Endothelial cell of umbilical vein (primary cell): Measurements from ENCODE around the gene TMEM120B. TPM values are rescaled to one million over a fixed set of nuclear protein-coding genes. Genes with fewer than 3 reads are reported as not detected.

Experiments used
- BruUV-seq: library from RNA; stranded (reverse); fragments of 400-500 nt; replicated peaks from 2 replicates; lab custom pipeline; 2021; lab: Mats Ljungman, UMichigan
- CTCF ChIA-PET: fragments of 300-600, 350-600 bp; sonication (Branson Sonifier 250); formaldehyde crosslinking; loops from one replicate; lab custom pipeline; 2021; ENCODE audit warnings: antibody characterized with exemption, inconsistent platforms; lab: Charles Lee
- POLR2A ChIA-PET: fragments of 300-600, 350-600 bp; sonication (Branson Sonifier 250); formaldehyde crosslinking; loops from one replicate; lab custom pipeline; 2021; ENCODE audit warnings: antibody characterized with exemption, inconsistent platforms; lab: Charles Lee
- DNase-seq: peaks from one replicate; pipeline ENCODE4 v3.0.0-alpha.2; 2011; ENCODE audit warnings: low read depth, low spot score
- FAIRE-seq: peaks from 2 replicates; lab custom pipeline; 2011; peaks lifted over from hg19 to GRCh38; lab: Jason Lieb, UNC
- H2AFZ ChIP-seq: 2 replicates; pipeline ENCODE4 v1.6.0; 2012; ENCODE audit warnings: low read depth, low read length, control low read depth, inconsistent platforms
- H3K27ac ChIP-seq: 2 replicates; pipeline ENCODE4 v1.5.1; 2011; ENCODE audit warnings: low read depth, mild to moderate bottlenecking, control low read depth, low read length, moderate library complexity; ENCODE audit not compliant: insufficient read depth
- H3K27me3 ChIP-seq, 2 experiments: 2 replicates each; pipeline versions ENCODE4 v1.6.0 to v1.6.1; 2011; ENCODE audit warnings: low read length in 2 of 2, mixed read lengths in 1 of 2; ENCODE audit not compliant: control insufficient read depth in 2 of 2, insufficient read depth in 2 of 2
- H3K36me3 ChIP-seq, 2 experiments: 2 replicates in 1 of 2; 3 replicates in 1 of 2; pipeline ENCODE4 v1.5.1; 2011; ENCODE audit warnings: low read length in 2 of 2, mild to moderate bottlenecking in 1 of 2, moderate library complexity in 1 of 2; ENCODE audit not compliant: control insufficient read depth in 2 of 2, insufficient read depth in 2 of 2; ENCODE audit errors: extremely low read depth in 1 of 2
- H3K4me1 ChIP-seq: 3 replicates; pipeline ENCODE4 v1.5.1; 2011; ENCODE audit warnings: mild to moderate bottlenecking, low read length; ENCODE audit not compliant: control insufficient read depth, insufficient read depth; ENCODE audit errors: extremely low read depth
- H3K4me2 ChIP-seq: 2 replicates; pipeline ENCODE4 v1.6.1; 2011; ENCODE audit warnings: low read length, control low read depth, mixed read lengths; ENCODE audit not compliant: insufficient read depth
- H3K4me3 ChIP-seq, 3 experiments: fragments of 200-600 bp in 1 of 3; sonication (generic), shearing (Covaris generic) in 1 of 3; replicated peaks in 1 of 3; 2 replicates each; pipeline ENCODE4 v1.5.1; 2011 to 2016; ENCODE audit warnings: control low read depth in 3 of 3, low read length in 3 of 3, mild to moderate bottlenecking in 2 of 3, inconsistent platforms in 1 of 3, low read depth in 1 of 3, moderate library complexity in 1 of 3; ENCODE audit not compliant: insufficient read depth in 1 of 3
- H3K79me2 ChIP-seq: 2 replicates; pipeline ENCODE4 v1.6.0; 2012; ENCODE audit warnings: low read length, inconsistent platforms; ENCODE audit not compliant: control insufficient read depth, insufficient read depth
- H3K9ac ChIP-seq: replicated peaks from 2 replicates; pipeline ENCODE3; 2011; ENCODE audit warnings: low read length, control low read depth; ENCODE audit not compliant: insufficient read depth; ENCODE audit errors: extremely low read depth
- H3K9me1 ChIP-seq: replicated peaks from 3 replicates; pipeline ENCODE4 v1.6.0; 2011; ENCODE audit warnings: mild to moderate bottlenecking, low read length; ENCODE audit not compliant: control insufficient read depth, insufficient read depth; ENCODE audit errors: extremely low read depth
- H3K9me3 ChIP-seq: replicated peaks from 2 replicates; pipeline ENCODE4 v1.5.1; 2012; ENCODE audit warnings: low read length, inconsistent platforms; ENCODE audit not compliant: control insufficient read depth, insufficient read depth
- H4K20me1 ChIP-seq: replicated peaks from 2 replicates; pipeline ENCODE3; 2011; ENCODE audit warnings: mild to moderate bottlenecking, low read length; ENCODE audit not compliant: control insufficient read depth, insufficient read depth; ENCODE audit errors: extremely low read depth
- CTCF ChIP-seq, 2 donors: IDR thresholded peaks; 1 replicate in 1 of 2; 2 replicates in 1 of 2; pipeline ENCODE4 v1.5.1; 2011; ENCODE audit warnings: low read length in 2 of 2, mild to moderate bottlenecking in 2 of 2, moderate library complexity in 2 of 2, control low read depth in 1 of 2, inconsistent platforms in 1 of 2, low read depth in 1 of 2; ENCODE audit not compliant: insufficient read depth in 1 of 2; ENCODE audit errors: extremely low read depth in 1 of 2
- EZH2 ChIP-seq: IDR thresholded peaks from 2 replicates; pipeline ENCODE4 v1.6.1; 2012; ENCODE audit warnings: borderline replicate concordance, low read depth, mild to moderate bottlenecking, moderate library complexity, low read length, inconsistent platforms; ENCODE audit not compliant: severe bottlenecking
- FOS ChIP-seq: IDR thresholded peaks from 2 replicates; pipeline ENCODE4 v1.6.1; 2011; ENCODE audit warnings: mild to moderate bottlenecking, low read length, moderate library complexity, borderline replicate concordance; ENCODE audit not compliant: insufficient read depth
- GATA2 ChIP-seq: IDR thresholded peaks from 2 replicates; pipeline ENCODE4 v1.7.0; 2011; ENCODE audit warnings: low read depth, mild to moderate bottlenecking, moderate library complexity, mixed read lengths, low read length; ENCODE audit not compliant: insufficient read length, insufficient read depth
- JUN ChIP-seq: IDR thresholded peaks from 2 replicates; pipeline ENCODE4 v1.6.1; 2011; ENCODE audit warnings: borderline replicate concordance, low read depth; ENCODE audit not compliant: insufficient read length, insufficient read depth
- MYC ChIP-seq: IDR thresholded peaks from one replicate; pipeline ENCODE4 v1.6.1; 2011; ENCODE audit warnings: mild to moderate bottlenecking, low read depth, low read length
- POLR2A ChIP-seq: IDR thresholded peaks from 2 replicates; pipeline ENCODE4 v1.6.1; 2012; ENCODE audit warnings: low read depth, mild to moderate bottlenecking, control low read depth, low read length
- POLR2AphosphoS5 ChIP-seq: IDR thresholded peaks from 2 replicates; pipeline ENCODE4 v1.6.1; 2012; ENCODE audit warnings: low read depth, mild to moderate bottlenecking, control low read depth, low read length, moderate library complexity; ENCODE audit not compliant: insufficient read depth
- dilution Hi-C: fragments of 300-500 bp; cut with MboI; formaldehyde crosslinking; loops from one replicate; pipeline ENCODE4 v1.15.0; 2019; ENCODE audit warnings: low sequenced_read_pairs; ENCODE audit not compliant: extremely low pct_ligation_motif_present
- intact Hi-C: fragments of 100-400 bp; cut with micrococcal nuclease; formaldehyde crosslinking; loops from one replicate; pipeline ENCODE4 v1.10.0; 2022
- polyA plus RNA-seq, 4 experiments: library from polyadenylated mRNA; depleted of rRNA in 3 of 4; stranded (reverse) in 3 of 4; unstranded in 1 of 4; fragments of >200 nt; gene quantifications; 2 replicates each; pipeline versions ENCODE4 v1.2.1 to v1.2.3, GENCODE V29; 2011 to 2012; ENCODE audit warnings: missing spikeins in 1 of 4
- total RNA-seq: library from RNA; stranded (reverse); gene quantifications from 2 replicates; pipeline ENCODE4 v1.2.3, GENCODE V29; 2021
- TF ChIP-seq, protein P1 (sequence below): IDR thresholded peaks from 2 replicates; pipeline ENCODE4 v1.6.1; 2011; ENCODE audit not compliant: insufficient read depth, insufficient read length

TMEM120B gene
- total and polyA plus RNA-seq, 2 donors (not counting 3 experiments of a cell fraction or from before 2014, with no cell fraction given), result 10.4 to 12.8 TPM

DNA sequence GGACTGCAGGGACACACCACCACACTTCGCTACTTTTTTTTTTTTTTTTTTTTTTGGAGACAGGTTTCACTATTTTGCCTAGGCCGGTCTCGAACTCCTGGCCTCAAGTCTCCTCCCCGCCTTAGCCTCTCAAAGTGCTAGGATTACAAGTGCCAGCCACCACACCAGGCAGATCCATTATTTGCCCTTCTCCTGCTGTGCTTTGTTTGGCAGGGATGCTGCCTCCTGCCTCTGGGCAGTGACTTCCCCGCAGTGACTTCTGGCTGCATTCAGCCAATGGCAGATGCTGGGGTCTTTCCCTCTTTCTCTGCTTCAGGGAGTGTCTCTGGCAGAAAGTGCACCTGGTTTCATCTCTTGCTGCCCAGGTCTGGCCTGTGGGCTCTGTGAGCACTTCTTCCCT, 36.4 kb upstream of the TMEM120B start:
- CTCF ChIA-PET, result no interaction called here
- H3K9me3 ChIP-seq, result no peaks in the 10 kb centered on the region
- no peaks in the 10 kb centered on the region for H3K79me2 ChIP-seq
- no peak overlapping the region for H3K9ac ChIP-seq
- no peaks in the 10 kb centered on the region for H3K36me3 ChIP-seq
- dilution Hi-C loops (no loop called here), intact Hi-C loops (no loop called here)
- H3K9me1 ChIP-seq, result no peaks in the 10 kb centered on the region
- FAIRE-seq (no peak), DNase-seq (no peak)
- no peaks in the 10 kb centered on the region for H3K27me3 ChIP-seq
- BruUV-seq, result no TSS peak
- no peak overlapping the region for H3K27ac ChIP-seq
- peaks cover 4% of the 10 kb centered on the region for H3K4me1 ChIP-seq
- H3K4me3 ChIP-seq, result no peak overlapping the region
- H4K20me1 ChIP-seq, result no peaks in the 10 kb centered on the region
- no peak overlapping the region for H2AFZ ChIP-seq
- TF ChIP-seq, protein P1, sequence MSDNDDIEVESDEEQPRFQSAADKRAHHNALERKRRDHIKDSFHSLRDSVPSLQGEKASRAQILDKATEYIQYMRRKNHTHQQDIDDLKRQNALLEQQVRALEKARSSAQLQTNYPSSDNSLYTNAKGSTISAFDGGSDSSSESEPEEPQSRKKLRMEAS, result no peak
- TF ChIP-seq MYC, result no peak
- TF ChIP-seq CTCF (IDR thresholded peaks at IDR 0.05; ENCODE audit: extremely low read depth in 1 of 2, insufficient read depth in 1 of 2, low read depth in 1 of 2, low read length in 2 of 2), result no peak
- TF ChIP-seq EZH2, result no peak
- no peak for TF ChIP-seq GATA2
- TF ChIP-seq POLR2A, result no peak
- no peak for TF ChIP-seq POLR2AphosphoS5
- TF ChIP-seq FOS, result no peak
- TF ChIP-seq JUN, result no peak
- POLR2A ChIA-PET, result no interaction called here
- H3K4me2 ChIP-seq, result no peak overlapping the region
